Measurements from ENCODE around the gene ASB3.
"Not testable (repeated sequence)": the region's sequence is repeated elsewhere in the genome, so short reads cannot be mapped to it uniquely, and the experiment has no call there.

ASB3 gene, protein sequence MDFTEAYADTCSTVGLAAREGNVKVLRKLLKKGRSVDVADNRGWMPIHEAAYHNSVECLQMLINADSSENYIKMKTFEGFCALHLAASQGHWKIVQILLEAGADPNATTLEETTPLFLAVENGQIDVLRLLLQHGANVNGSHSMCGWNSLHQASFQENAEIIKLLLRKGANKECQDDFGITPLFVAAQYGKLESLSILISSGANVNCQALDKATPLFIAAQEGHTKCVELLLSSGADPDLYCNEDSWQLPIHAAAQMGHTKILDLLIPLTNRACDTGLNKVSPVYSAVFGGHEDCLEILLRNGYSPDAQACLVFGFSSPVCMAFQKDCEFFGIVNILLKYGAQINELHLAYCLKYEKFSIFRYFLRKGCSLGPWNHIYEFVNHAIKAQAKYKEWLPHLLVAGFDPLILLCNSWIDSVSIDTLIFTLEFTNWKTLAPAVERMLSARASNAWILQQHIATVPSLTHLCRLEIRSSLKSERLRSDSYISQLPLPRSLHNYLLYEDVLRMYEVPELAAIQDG

DNA sequence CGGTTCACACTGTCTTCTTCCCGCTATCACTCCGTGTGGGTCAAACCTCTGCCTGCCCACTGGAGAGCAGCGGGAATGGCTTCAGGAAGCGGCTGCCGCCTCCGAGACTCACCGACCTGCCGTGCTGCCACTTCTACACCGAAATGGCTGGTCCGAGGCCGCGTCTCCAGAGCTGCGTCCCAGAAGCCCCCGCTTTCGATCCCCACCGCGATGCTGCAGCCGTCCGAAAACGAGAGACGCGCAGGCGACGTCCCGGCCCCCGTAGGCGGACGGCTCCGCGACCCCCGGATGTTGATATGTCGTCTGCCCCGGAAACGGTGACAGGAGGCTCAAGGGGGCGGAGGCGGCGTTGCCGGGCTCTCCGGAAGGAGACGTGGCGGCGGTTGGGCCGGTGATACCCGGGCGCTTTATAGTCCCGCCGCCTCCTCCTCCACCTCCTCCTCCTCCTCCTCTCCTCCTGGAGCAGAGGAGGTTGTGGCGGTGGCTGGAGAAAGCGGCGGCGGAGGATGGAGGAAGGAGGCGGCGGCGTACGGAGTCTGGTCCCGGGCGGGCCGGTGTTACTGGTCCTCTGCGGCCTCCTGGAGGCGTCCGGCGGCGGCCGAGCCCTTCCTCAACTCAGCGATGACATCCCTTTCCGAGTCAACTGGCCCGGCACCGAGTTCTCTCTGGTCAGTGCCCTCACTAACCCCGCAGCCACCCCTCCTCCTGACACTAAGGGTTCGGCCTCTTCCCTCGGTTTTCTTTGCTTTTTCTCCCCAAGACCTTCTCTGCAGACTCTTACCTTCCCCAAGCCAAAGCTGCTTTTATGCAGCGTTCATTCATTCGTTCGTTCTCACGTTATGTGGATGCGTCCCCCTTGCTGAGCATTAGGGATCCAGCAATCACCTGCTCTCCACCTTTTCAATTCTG lies at the start of gene ASB3, which contains the start of gene ERLEC1:
Gene ASB3 (minus strand): TSS at position 249 of the 909 bp plus-strand sequence. CDS start 21,381 bp downstream, outside the sequence.
Gene ERLEC1 (plus strand): TSS at position 340 of the 909 bp plus-strand sequence. CDS start 167 bp downstream, at position 507.
- DNase-seq: peak; percentile 77 to 83 (median 82)

DNA sequence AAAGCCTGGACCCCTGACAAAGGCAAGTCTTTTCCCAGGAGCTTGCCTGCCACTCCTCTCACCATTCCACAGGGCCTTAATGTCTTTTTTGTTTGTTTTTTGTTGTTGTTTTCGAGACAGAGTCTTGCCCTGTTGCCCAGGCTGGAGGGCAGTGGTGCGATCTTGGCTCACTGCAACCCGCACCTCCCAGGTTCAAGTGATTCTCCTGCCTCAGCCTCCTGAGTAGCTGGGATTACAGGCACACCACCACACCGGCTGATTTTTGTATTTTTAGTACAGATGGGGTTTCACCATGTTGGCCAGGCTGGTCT lies 43.2 kb upstream of the ASB3 start:
- DNase-seq: not testable (repeated sequence)

DNA sequence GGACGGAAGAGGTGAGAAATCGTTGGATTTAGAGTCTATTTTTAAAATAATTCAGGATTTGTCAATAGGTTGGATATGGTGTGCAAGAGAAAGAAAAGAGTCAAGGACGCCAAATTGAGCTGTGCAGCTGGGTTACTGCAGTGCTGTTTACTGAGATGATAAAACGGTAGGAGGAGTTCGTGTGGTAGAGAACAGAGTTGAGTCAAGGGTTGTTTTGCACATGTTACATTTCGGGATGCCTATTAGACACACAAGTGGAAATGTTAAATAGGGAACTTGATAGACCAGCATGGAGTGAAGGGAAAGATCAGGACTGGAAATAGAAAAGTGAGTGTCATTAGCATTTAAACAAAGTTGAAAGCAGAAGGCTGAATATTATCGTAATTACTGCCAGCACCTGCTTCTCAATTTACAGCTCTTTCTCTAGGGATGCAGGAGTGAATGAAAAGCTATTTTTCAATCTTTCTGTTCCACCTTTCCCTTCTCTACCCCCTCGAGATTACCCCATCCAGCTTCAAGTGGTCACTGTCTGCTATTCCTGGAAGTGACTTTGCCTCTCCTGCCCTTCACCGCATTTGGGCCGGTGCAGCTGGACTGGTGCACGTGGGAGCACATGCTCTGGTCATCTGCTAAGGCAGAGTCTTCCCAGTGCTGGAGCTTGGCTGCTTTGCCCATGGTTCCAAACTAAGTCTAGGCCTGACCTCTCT lies 42.7 kb upstream of the ASB3 start:
- no peak for DNase-seq

DNA sequence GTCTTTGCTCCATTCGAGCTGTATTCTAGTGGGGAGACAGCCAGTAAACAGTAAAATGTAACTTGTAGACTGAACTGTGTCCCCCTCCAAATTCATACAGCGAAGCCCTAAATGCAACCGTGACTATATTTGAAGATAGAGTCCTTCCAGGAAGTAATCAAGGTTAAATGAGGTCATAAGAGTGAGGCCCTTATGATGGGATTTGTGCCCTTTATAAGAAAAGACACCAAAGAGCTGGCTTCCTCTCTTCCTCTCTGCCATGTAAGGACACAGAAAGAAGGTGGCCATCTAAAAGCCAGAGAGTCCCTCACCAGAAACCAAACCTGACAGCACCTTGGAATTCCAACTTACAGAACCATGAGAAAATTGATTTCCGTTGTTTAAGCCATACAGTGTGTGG lies 41.6 kb upstream of the ASB3 start:
- DNase-seq: no peak

DNA sequence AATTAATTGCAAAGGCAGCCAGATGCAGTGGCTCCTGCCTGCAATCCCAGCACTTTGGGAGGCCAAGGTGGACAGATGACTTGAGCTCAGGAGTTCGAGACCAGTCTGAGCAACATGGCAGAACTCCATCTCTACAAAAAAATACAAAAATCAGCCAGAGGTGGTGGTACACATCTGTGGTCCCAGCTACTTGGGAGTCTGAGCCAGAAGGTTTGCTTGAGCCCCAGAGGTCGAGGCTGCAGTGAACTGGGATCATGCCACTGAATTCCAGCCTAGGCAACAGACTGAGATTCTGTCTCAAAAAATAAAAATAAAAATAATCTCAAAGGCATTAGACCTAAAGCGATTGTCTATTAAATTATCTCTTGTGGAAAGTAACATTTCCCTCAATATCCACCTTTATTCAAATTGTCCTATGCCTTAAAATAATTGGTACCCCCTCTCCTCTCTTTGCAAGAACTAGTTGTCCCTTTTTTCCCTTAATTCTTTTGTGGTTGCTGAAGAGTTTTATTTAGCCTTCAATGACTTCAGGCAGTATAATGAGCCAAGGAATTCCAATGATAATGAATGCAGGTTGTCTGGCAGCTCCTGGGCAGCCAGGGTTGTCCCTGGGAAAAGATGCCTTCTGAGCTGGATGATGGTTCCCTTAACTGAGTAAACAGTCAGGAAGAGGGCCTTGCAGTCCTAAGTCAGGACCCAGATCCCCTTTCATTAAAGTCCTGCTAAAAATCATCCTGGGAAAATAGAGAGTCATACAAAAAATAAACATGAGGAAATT lies 40.8 kb upstream of the ASB3 start:
- DNase-seq: no peak

DNA sequence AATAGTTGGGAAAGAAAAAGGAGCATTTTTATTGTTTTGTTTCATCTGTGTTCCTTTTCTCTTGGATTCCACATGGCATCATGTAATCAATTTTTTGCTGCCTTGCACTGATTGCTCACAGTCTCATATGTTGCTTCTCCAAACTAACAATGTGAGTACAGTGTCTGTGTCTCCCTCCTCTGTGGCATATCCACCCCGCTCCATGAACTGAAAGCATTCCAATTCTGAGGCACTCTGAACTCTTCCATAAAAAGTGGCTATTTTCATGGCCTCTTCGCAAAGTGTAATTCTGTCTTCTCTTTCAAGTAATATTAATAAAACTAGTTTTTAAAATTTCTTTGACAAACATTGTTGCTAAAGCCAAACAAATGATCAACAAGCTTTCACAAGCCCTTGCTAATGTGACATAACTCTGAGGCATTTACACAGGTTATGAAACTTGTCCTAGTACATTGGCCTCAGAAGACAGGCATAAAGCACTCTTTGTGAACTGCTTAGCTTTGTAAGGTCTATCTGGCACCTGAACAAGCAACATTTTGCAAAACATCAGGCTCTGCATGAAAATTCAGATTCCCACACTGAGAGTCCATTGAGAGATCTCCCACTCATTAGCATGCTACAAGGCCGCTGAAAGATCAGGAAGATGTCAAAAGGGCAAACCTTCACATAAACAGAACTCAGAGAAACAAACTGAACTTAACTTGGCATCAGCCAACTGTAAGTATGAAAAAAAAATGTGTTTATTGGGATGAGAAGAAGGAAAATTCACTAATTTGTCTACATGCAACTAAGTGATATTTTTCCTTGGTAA lies 40.0 kb upstream of the ASB3 start:
- no peak for DNase-seq

DNA sequence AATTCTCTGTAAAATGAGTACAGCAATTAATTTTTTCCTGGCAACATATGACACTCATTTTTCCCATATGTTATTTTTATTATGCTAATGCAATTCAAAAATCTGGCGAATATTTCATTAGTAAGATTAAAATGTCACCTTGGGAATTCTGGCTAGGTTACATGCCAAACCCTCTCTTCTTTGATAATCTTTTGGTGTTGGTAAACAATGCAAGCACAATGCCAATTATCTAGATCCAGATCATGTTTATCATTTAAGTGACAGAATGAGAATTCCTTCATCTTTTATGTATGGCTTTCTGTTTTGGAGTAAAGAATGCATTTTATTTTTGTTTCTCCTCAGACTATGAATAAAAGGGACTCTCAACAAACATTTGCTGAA lies 39.3 kb upstream of the ASB3 start:
- no peak for DNase-seq

DNA sequence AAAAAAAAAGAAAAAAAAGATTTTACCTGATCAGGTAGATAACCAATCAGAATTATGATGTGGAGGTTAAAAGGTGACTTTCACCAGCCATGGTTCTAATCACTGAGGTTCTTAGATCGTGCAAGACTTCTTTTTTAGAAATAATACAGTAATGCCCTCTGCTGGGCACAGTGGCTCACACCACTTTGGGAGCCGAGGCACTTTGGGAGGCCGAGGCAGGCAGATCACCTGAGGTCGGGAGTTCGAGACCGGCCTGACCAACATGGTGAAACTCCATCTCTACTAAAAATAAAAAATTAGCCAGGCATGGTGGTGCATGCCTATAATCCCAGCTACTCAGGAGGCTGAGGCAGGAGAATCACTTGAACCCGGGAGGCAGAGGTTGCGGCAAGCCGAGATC lies 36.9 kb upstream of the ASB3 start:
- DNase-seq: peak in 1 of 6 experiments; percentile 1

DNA sequence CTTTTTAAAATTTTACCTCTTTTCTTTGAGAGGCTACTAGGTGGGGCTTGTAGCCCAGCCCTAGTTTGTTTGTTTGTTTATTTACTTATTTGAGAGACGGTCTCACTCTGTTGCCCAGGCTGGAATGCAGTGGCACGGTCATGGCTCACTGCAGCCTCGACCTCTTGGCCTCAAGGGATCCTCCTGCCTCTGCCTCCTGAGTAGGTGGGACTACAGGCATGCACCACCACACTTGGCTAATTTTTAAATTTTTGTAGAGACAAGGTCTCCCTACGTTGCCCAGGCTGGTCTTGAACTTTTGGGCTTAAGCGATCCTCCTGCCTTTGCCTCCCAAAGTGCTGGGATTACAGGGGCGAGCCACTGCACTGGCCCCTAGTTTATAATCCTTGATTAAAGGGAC lies 35.1 kb upstream of the ASB3 start:
- DNase-seq: no peak

DNA sequence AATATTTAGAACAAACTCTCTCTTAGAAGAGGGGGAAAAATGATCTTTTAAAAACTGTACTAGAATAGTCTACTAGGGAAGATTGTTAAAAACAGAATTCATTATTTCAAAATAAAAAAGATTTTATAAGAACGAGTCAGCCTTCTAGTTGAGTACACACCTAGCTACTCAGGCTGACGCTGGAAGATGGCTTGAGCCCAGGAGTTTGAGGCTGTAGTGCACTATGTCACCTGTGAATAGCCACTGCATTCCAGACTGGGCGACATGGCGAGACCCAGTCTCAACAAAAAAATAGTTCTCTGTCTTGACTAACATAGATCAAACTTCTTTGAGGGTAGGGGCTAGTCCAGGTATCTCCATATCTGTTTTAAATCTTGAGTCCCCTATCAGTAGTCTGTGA lies 34.0 kb upstream of the ASB3 start:
- DNase-seq: no peak

DNA sequence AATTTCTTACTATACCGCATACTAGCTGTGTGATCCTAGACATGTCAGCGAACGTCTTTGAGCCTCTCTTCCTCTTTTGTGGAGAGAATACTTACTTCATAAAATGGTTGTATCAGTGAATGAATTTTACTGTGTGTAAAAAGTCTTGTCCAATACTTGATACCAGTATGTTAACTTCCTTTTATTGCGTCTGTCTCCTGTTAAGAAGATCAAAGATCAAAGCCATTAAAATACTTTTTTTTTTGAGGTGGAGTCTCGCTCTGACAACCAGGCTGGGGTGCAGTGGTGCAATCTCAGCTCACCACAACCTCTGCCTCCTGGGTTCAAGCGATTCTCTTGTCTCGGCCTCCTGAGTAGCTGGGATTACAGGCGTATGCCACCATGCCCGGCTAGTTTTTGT lies 33.3 kb upstream of the ASB3 start:
- DNase-seq: no peak

DNA sequence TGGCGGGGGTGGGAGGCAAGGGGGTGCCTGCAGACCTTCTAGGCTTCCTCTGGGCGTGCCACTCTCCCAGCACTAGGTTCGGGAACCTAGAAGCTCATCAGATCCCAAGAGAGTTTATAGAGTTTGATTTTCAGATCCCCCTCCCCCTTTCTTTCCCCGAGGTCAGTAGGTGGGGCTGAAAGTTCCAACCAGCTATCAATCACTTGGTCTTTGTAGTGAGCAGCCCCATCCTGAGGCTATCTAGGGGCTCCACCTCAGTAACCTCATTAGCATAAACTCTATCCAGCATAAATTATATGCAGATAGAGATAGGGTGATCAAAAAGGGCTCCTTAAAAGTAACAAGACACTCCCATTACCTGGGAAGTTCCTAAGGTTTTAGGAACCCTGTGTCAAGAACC lies 32.9 kb upstream of the ASB3 start:
- no peak for DNase-seq

DNA sequence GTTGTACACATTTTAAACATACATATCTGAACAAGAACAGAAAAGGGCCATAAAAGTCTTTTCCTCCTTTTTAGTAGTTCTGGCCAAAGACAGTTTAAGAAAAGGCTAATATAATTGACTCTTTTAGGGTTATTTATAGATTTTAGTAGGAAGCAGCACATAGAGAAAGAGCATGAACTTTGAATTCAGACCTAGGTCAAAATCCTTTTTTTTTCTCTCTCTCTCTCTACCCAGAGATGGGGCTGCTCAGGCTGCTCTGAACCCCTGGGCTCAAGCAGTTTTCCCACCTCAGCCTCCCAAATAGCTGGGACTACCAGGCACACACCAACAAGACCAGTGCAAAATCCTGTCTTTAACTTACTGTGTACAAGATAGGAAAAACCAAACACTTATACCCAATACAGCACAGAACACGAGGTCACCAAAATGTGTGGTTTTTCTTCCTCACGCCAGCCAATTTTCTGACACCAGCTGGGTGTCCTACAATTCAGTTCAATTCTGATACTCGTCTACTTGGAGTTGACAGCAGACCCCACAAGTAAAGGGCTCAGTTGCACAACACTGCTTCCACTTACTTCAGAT lies 32.2 kb upstream of the ASB3 start:
- no peak for DNase-seq

DNA sequence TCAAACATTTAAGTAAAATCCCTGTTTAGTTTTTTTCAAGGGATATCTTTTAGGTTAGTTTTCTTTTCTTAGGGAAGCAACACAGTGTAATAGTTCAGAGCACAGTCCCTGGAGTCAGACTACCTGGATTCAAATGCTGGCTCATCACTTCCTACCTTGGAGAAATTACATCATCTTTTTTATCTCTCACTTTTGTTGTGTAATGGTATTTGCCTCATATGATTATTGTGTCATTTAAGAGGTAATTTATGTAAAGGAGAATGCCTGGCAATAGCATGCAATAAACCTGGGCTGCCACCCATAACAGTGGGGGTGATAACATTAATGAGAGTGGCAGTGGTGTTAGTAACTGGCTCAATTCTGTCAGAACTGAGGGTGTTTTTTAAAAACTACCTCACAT lies 26.4 kb upstream of the ASB3 start:
- no peak for DNase-seq

DNA sequence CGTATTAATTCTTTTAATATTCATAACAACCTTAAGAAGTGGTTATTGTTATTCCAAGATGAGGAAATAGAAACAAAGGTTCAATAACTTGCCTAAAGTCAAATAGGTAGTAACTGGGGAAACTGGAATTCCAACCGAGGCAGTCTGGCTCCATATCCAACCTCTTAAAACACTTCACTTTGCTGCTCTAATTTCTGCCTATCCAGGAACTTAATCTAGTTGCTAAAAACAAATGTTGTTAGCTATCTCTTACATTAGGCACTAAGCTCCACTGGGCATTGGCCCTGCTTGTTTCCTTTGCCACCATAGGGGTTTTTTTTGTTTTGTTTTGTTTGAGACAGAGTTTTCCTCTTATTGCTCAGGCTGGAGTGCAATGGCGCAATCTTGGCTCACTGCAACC lies 24.8 kb upstream of the ASB3 start:
- no peak for DNase-seq

DNA sequence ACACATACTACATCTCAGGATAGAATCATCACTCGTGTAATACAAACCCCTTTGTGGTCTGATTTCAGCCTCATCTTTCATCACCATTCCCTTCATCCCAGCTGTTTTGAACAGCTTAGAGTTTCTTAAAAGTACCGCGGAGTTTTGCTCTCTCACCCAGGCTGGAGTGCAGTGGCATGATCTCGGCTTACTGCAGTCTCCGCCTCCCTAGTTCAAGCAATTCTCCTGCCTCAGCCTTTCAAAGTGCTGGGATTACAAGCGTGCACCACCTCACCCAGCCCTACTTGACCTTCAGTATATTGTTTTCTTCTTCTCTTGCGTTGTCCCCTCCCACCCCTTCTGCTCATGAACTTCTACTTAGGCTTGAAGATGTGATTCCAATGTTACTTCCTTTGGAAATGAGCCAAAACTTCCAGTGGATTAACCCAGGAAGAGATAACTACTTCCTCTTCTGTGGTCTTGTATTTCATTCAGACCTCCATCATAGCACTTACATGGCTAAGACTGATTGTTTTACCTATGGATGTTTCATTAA lies 15.9 kb upstream of the ASB3 start:
- no peak for DNase-seq

DNA sequence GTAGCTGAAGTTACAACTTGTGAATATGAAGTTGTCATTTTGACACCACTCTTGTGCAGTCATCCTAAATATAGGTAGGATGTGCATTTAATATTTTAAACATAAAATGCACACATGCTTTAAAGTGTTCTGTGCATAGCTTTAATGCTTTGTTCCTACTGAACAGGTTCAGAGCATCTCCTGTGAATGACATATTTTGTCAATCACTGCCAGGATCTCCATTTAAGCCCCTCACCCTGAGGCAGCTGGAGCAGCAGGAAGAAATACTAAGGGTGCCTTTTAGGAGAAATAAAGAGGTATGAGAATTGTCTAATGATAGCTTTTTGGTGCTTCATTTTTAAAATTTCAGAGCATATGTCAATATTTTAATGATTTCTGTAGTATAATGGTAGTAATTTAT lies 14.8 kb upstream of the ASB3 start:
- no peak for DNase-seq

DNA sequence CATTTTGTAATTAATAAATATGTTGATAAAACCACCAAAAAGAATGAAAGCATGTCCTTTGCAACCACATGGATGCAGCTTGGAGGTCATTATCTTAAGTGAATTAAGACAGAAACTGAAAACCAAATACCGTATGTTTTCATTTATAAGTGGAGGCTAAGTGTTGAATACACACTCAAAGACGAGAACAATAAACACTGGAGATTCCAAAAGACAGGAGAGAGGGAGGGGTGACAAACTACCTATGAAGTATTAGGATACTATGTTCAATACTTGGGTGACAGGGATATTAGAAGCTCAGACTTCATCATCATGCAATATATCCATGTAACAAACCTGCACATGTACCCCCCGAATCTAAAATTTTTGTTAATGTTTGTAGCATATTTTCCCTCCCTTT lies 7.1 kb upstream of the ASB3 start:
- DNase-seq: no peak

DNA sequence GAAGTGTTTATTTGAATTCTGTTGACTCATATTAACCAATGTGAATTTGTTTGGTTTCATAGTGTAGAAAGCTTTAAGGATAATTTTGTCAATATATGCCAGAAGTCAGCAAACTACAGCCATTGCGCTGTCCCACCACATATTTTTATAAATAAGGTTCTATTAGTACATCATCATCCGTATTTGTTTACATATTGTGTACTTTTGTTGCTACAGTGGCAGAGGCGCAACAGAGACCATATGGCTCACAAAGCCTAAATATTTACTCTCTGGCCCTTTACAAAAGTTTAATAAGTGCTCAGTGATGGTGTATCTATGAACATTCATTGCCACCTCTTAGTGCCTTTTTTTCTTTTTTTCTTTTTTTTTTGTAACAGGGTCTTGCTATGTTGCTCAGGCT lies 6.5 kb upstream of the ASB3 start:
- no peak for DNase-seq

DNA sequence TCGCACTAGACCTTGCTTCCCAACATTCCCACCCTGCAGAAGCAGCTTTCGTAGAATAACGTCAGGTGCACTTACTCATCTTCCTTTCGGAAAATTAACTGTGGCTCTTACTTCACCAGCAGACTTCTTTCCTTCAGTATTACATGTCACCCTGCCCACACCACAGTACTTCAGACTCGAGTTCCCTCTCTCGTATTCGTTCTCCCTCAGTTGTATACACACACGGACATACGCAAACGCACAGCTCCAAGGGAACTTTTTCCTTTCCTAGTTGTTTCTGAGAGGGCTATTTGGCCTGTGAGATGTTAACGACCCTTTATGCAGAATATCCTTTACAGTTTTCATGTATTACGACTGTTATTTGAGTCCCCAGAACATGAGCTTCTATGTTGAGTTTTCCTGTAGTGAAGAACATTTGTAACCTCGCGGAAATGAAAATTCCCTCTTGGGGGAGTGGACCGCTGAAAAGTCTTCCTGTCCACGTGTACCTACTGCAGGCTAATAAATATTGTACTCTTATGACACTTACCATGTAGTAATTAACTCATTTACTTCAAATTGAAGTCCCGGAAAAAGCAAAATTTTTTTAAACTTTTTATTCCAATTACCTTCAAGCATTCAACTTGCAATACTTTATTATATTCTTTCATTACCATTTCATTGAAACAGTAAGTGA lies 999 bp upstream of the ASB3 start:
- peak in 2 of 6 experiments; percentile 4 to 27 for DNase-seq

Measured in stimulated activated naive CD4-positive, alpha-beta T cell (primary cell).